ENCODE results near the gene SH3RF2.
"Not testable (repeated sequence)": the region's sequence is repeated elsewhere in the genome, so short reads cannot be mapped to it uniquely, and the experiment has no call there.

SH3RF2 gene

DNA sequence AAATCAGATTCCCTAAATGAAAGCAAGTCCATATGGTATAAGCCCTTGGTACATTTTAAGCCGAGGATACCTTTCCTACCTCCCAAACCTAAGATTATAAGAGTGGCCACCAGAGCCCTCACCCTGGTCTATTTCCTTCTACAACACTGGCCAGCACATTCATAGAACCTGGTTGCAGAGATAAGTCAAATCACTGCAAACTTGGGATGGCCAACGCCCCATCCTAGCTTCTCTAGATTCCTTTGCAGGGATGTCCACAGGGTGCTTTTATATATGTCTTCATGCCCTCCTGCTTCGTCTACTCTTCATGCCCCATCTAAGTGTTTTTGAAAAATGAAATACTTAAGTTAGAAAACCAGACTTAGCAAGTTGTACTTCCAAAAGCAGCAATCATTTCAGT, 41.8 kb downstream of the SH3RF2 start:
- no peak for DNase-seq (ENCODE audit: low read depth in 2 of 2, low spot score in 1 of 2)

DNA sequence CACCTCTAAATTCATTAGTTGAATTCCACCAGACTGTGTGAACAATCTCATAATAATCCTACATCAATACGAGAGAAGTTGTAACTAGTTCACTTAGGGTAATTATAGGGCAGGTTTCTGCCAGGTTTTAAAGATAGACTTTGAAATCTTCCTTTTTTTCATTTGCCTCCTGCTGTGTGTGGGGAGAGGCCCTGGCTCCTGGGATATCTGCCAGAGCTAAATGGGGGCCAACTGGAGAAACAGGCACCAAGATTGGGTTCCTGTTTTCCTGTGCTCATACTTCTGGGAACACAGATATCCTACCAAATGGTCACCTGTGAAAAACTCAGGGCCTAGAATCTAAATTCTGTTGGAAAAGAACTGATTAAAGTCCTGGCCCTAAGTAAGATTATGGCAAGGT, 42.3 kb downstream of the SH3RF2 start:
- no peak for DNase-seq (ENCODE audit: low read depth in 2 of 2, low spot score in 1 of 2)

GRCh38 chr5:145979270-145980223, 43.2 kb downstream of the SH3RF2 start:
- DNase-seq (ENCODE audit: low read depth in 2 of 2, low spot score in 1 of 2) = no peak

- no peak for DNase-seq (ENCODE audit: low read depth in 2 of 2, low spot score in 1 of 2)
Measured at GRCh38 chr5:145980259-145980658, 43.9 kb downstream of the SH3RF2 start.

- no peak for DNase-seq (ENCODE audit: low read depth in 2 of 2, low spot score in 1 of 2)
Measured at GRCh38 chr5:145980718-145981117, 44.3 kb downstream of the SH3RF2 start.

- no peak for DNase-seq (ENCODE audit: low read depth in 2 of 2, low spot score in 1 of 2)
Measured at GRCh38 chr5:145981589-145982571, 45.5 kb downstream of the SH3RF2 start.

- no peak for DNase-seq (ENCODE audit: low read depth in 2 of 2, low spot score in 1 of 2)
Measured at GRCh38 chr5:145982572-145983318, 46.4 kb downstream of the SH3RF2 start.

GRCh38 chr5:145983446-145983845, 47.1 kb downstream of the SH3RF2 start:
- no peak for DNase-seq (ENCODE audit: low read depth in 2 of 2, low spot score in 1 of 2)

DNA sequence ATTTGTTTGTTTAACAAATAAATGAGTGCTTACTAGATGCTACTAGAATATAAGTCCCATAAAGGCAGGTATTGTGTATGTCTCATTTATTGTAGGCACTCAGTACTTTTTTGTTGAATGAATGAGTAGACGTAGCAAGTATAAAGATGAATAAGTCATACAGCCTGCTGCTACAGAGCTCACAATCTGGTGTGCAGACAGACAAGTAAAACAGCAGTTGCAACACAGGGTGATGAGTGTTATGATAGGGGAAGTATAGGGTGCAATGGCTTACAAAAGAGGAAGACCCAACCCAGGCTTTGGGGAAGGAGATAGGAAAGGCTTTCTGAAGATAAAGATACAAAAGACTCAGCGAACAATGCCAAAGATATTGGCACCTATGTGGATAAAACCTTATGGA, 47.7 kb downstream of the SH3RF2 start:
- DNase-seq (ENCODE audit: low read depth in 2 of 2, low spot score in 1 of 2) = no peak

- DNase-seq (ENCODE audit: low read depth in 2 of 2, low spot score in 1 of 2) = no peak
Measured at GRCh38 chr5:145987856-145988255, 51.5 kb downstream of the SH3RF2 start.

DNA sequence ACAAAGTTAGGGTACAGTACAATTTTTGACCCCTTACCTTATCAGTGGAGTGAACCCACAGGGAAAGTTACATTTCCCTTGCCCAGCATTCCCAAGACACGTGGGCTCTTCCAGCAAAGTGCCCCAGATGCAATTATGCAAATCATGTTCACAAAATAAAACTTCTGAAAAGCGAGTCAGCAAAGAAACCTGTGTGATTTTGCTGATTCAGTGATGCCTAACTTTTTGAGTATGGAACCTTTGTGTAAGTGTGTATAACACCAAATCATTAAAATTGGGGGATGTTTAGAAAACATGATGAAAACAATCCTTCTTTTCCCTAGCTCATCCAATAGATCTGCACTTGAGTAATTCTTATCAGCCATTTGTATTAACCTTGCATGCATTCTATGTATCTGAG, 52.6 kb downstream of the SH3RF2 start:
- DNase-seq (ENCODE audit: low read depth in 2 of 2, low spot score in 1 of 2) = no peak

GRCh38 chr5:145989428-145989827, 53.0 kb downstream of the SH3RF2 start:
- DNase-seq (ENCODE audit: low read depth in 2 of 2, low spot score in 1 of 2) = no peak

DNA sequence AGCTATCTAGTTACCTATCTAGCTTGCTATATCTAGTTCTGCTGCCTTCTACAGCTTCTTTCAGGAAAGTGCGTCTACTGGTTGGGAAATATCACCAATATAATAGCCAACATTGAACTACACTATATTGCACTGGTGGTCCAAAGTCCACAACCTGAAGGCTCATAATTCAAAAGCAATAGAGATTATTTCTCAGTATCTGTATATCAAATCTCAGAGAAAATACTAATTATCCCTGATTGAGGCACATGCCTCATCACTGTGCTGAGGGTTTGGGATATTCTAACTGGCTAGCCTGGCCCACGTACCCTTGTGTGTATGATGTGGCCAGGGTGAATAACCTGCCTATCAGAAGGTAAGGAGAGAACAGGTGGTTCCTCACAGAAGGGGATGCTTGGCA, 53.8 kb downstream of the SH3RF2 start:
- DNase-seq (ENCODE audit: low read depth in 2 of 2, low spot score in 1 of 2) = no peak

GRCh38 chr5:145991044-145991575, 54.7 kb downstream of the SH3RF2 start:
- DNase-seq (ENCODE audit: low read depth in 2 of 2, low spot score in 1 of 2) = no peak

DNA sequence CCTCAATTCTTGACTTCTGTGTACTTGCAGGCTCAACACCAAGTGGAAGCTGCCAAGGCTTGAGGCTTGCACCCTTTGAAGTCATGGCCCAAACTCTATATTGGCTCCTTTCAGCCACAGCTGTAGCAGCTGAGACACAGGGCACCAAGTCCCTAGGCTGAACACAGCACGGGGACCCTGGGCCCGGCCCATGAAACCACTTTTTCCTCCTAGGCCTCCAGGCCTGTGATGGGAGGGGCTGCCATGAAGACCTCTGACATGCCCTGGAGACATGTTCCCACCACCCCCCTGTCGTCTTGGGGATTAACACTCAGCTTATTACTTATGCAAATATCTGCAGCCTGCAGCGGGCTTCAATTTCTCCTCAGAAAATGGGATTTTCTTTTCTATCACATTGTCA, 57.2 kb downstream of the SH3RF2 start:
- DNase-seq (ENCODE audit: low read depth in 2 of 2, low spot score in 1 of 2) = not testable (repeated sequence)

DNA sequence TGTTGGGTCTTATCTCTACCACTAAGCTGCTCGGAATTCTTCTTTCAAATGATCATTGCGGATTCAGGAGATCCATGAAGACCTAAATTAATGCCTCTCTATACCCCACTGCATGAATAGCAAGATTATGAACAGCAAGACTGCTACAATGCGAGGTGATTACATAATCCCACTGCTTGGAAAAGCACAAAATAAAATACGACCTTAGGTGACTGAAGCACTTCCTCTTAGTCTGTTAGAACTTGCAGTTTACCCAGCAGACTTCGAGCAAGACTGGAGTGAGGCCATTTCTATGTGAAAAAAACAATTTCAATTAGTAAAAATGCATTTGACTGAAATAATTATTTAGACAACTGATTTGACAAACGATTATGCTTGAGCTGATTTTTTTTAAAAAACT, 59.8 kb downstream of the SH3RF2 start:
- DNase-seq (ENCODE audit: low read depth in 2 of 2, low spot score in 1 of 2) = no peak

- no peak for DNase-seq (ENCODE audit: low read depth in 2 of 2, low spot score in 1 of 2)
Measured at GRCh38 chr5:145999208-145999607, 62.8 kb downstream of the SH3RF2 start.

GRCh38 chr5:146000072-146000471, 63.7 kb downstream of the SH3RF2 start:
- DNase-seq (ENCODE audit: low read depth in 2 of 2, low spot score in 1 of 2) = no peak

GRCh38 chr5:146001544-146002190, 65.3 kb downstream of the SH3RF2 start:
- no peak for DNase-seq (ENCODE audit: low read depth in 2 of 2, low spot score in 1 of 2)

DNA sequence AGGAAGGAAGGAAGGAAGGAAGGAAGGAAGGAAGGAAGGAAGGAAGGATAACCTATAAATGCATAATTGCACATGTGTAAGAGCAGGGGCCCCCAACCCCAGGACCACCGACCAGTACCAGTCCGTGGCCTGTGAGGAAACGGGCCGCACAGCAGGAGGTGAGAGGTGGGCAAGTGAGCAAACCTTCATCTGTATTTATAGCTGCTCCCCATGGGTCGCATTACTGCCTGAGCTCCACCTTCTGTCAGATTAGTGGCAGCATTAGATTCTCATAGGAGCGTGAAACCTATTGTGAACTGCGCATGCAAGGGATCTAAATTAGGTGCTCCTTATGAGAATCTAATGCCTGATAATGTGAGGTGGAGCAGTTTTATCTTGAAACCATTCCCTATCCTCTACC, 66.1 kb downstream of the SH3RF2 start:
- DNase-seq (ENCODE audit: low read depth in 2 of 2, low spot score in 1 of 2) = no peak
